Neural cell (in vitro differentiated cells): ENCODE data around the gene MAP3K14.

Experiments used
- CTCF ChIP-seq: fragments of 450-650 bp; IDR thresholded peaks from 2 replicates; pipeline ENCODE4 v1.5.1; 2014; ENCODE audit warnings: antibody characterized with exemption, mild to moderate bottlenecking, moderate library complexity; ENCODE audit not compliant: poor library complexity, severe bottlenecking
- TAF1 ChIP-seq: IDR thresholded peaks from 2 replicates; pipeline ENCODE4 v1.6.1; 2012; ENCODE audit warnings: low read depth
- TF ChIP-seq, protein P1 (sequence below): IDR thresholded peaks from 2 replicates; pipeline ENCODE4 v1.6.1; 2012; ENCODE audit warnings: borderline replicate concordance

DNA sequence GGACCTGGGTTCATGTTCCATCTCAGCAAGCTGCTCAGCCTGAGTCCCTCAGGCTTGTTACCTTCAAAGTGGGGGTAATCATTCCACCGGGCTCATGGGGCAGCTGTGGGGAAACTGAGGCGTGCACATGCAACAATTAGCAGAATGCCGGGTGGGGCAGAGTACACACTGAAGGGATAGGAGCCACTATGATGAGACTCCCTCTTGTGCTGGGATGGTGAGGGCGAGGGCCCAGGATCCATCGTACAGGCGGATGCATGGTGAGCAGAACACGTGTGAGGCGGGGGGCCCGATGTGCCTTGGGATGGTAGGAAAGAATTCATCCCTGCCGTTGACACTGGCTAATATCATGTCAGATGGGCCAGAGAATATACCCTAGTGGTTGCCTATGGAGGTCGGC lies 25.5 kb upstream of the MAP3K14 start:
- TF ChIP-seq CTCF (no peak), TAF1 (no peak)
- TF ChIP-seq, protein P1, sequence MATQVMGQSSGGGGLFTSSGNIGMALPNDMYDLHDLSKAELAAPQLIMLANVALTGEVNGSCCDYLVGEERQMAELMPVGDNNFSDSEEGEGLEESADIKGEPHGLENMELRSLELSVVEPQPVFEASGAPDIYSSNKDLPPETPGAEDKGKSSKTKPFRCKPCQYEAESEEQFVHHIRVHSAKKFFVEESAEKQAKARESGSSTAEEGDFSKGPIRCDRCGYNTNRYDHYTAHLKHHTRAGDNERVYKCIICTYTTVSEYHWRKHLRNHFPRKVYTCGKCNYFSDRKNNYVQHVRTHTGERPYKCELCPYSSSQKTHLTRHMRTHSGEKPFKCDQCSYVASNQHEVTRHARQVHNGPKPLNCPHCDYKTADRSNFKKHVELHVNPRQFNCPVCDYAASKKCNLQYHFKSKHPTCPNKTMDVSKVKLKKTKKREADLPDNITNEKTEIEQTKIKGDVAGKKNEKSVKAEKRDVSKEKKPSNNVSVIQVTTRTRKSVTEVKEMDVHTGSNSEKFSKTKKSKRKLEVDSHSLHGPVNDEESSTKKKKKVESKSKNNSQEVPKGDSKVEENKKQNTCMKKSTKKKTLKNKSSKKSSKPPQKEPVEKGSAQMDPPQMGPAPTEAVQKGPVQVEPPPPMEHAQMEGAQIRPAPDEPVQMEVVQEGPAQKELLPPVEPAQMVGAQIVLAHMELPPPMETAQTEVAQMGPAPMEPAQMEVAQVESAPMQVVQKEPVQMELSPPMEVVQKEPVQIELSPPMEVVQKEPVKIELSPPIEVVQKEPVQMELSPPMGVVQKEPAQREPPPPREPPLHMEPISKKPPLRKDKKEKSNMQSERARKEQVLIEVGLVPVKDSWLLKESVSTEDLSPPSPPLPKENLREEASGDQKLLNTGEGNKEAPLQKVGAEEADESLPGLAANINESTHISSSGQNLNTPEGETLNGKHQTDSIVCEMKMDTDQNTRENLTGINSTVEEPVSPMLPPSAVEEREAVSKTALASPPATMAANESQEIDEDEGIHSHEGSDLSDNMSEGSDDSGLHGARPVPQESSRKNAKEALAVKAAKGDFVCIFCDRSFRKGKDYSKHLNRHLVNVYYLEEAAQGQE: no peak
